GM23338 (cell line): ENCODE results near the gene HOXA2.

ENCODE experiments used
- CREB1 ChIP-seq: fragments of 250-450 bp; sonication (Bioruptor Pico); IDR thresholded peaks from 2 replicates; pipeline ENCODE4 v1.5.0; 2020; ENCODE audit warnings: low read depth, mild to moderate bottlenecking, moderate library complexity
- EZH2 ChIP-seq: fragments of 200-600 bp; sonication (generic); IDR thresholded peaks from one replicate; pipeline ENCODE4 v1.8.0; 2017; ENCODE audit warnings: antibody characterized with exemption, mild to moderate bottlenecking, low read depth; ENCODE audit not compliant: unreplicated experiment
- EZH2phosphoT487 ChIP-seq: fragments of 200-600 bp; sonication (generic); IDR thresholded peaks from one replicate; pipeline ENCODE4 v1.8.1; 2018; ENCODE audit warnings: antibody characterized with exemption; ENCODE audit not compliant: unreplicated experiment
- JUNB ChIP-seq: IDR thresholded peaks from one replicate; pipeline ENCODE4 v1.6.1; 2016; ENCODE audit warnings: antibody characterized with exemption; ENCODE audit not compliant: unreplicated experiment
- NANOG ChIP-seq: IDR thresholded peaks from 2 replicates; pipeline ENCODE4 v1.6.1; 2016; ENCODE audit warnings: antibody characterized with exemption, borderline replicate concordance
- POLR2AphosphoS5 ChIP-seq: IDR thresholded peaks from 2 replicates; pipeline ENCODE4 v1.6.1; 2016; ENCODE audit warnings: antibody characterized with exemption, low read depth
- STAT1 ChIP-seq: IDR thresholded peaks from one replicate; pipeline ENCODE4 v1.6.1; 2016; ENCODE audit warnings: antibody characterized with exemption; ENCODE audit not compliant: unreplicated experiment
- ZNF114 ChIP-seq: fragments of 250-450 bp; sonication (Bioruptor Pico); IDR thresholded peaks from 2 replicates; pipeline ENCODE4 v1.5.0; 2020; ENCODE audit warnings: mild to moderate bottlenecking, moderate library complexity
- ZNF331 ChIP-seq: fragments of 250-450 bp; sonication (Bioruptor Pico); IDR thresholded peaks from 2 replicates; pipeline ENCODE4 v1.5.0; 2020; ENCODE audit warnings: low read depth, mild to moderate bottlenecking, moderate library complexity
- TF ChIP-seq, protein P1 (sequence below), 2 experiments: fragments of 200-600 bp in 1 of 2; sonication (generic) in 1 of 2; conservative IDR thresholded peaks; 2 replicates each; pipeline versions ENCODE4 v1.5.1 to v1.6.1; 2016 to 2017; ENCODE audit warnings: antibody characterized with exemption in 2 of 2, low read depth in 2 of 2, mild to moderate bottlenecking in 2 of 2, moderate library complexity in 1 of 2
- TF ChIP-seq, protein P2 (sequence below): IDR thresholded peaks from one replicate; pipeline ENCODE4 v1.6.1; 2018; ENCODE audit warnings: antibody characterized with exemption; ENCODE audit not compliant: unreplicated experiment
- TF ChIP-seq, protein P3 (sequence below): fragments of 250-450 bp; sonication (Bioruptor Pico); IDR thresholded peaks from 2 replicates; pipeline ENCODE4 v1.5.0; 2020; ENCODE audit warnings: mild to moderate bottlenecking, moderate library complexity
- TF ChIP-seq, protein P4 (sequence below): IDR thresholded peaks from 2 replicates; pipeline ENCODE4 v1.6.1; 2016; ENCODE audit warnings: antibody characterized with exemption

DNA sequence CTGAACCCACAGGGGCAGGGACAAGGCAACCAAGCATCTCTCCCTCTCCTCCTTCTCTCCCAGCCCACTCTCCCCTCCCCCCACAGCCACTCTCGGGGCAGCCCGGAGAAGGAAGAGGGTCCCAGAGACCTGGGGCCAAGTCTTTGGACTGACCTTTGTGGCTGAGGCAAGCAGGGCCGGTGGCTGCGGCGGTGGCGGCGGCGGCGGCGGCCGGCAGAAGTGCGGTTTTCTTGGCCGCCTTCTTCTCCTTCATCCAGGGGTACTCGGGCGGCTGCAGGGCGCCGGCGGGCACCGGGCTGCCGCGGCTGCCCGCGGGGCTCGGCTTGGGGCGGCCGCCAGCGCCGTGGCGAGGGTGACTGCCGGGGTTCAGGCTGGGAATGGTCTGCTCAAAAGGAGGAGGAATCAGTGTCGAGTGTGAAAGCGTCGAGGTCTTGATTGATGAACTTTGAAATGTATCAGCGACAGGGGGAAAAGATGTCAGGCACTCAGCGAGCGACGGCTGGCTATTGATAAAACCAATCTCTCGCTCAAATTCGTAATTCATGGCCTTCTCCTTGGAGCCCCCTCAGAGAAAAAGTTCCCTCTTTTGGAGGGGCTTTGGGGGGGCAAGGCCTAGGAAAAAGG is 414 bp downstream of the HOXA2 start:
- no peak for TF ChIP-seq POLR2AphosphoS5
- TF ChIP-seq, protein P1, sequence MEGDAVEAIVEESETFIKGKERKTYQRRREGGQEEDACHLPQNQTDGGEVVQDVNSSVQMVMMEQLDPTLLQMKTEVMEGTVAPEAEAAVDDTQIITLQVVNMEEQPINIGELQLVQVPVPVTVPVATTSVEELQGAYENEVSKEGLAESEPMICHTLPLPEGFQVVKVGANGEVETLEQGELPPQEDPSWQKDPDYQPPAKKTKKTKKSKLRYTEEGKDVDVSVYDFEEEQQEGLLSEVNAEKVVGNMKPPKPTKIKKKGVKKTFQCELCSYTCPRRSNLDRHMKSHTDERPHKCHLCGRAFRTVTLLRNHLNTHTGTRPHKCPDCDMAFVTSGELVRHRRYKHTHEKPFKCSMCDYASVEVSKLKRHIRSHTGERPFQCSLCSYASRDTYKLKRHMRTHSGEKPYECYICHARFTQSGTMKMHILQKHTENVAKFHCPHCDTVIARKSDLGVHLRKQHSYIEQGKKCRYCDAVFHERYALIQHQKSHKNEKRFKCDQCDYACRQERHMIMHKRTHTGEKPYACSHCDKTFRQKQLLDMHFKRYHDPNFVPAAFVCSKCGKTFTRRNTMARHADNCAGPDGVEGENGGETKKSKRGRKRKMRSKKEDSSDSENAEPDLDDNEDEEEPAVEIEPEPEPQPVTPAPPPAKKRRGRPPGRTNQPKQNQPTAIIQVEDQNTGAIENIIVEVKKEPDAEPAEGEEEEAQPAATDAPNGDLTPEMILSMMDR (conservative IDR thresholded peaks at IDR 0.05; ENCODE audit: low read depth in 2 of 2), result no peak
- TF ChIP-seq EZH2phosphoT487, result peak; percentile 82
- TF ChIP-seq EZH2, result peak; percentile 89
- TF ChIP-seq CREB1 (CRISPR knock-in tag), result no peak
- TF ChIP-seq, protein P2, sequence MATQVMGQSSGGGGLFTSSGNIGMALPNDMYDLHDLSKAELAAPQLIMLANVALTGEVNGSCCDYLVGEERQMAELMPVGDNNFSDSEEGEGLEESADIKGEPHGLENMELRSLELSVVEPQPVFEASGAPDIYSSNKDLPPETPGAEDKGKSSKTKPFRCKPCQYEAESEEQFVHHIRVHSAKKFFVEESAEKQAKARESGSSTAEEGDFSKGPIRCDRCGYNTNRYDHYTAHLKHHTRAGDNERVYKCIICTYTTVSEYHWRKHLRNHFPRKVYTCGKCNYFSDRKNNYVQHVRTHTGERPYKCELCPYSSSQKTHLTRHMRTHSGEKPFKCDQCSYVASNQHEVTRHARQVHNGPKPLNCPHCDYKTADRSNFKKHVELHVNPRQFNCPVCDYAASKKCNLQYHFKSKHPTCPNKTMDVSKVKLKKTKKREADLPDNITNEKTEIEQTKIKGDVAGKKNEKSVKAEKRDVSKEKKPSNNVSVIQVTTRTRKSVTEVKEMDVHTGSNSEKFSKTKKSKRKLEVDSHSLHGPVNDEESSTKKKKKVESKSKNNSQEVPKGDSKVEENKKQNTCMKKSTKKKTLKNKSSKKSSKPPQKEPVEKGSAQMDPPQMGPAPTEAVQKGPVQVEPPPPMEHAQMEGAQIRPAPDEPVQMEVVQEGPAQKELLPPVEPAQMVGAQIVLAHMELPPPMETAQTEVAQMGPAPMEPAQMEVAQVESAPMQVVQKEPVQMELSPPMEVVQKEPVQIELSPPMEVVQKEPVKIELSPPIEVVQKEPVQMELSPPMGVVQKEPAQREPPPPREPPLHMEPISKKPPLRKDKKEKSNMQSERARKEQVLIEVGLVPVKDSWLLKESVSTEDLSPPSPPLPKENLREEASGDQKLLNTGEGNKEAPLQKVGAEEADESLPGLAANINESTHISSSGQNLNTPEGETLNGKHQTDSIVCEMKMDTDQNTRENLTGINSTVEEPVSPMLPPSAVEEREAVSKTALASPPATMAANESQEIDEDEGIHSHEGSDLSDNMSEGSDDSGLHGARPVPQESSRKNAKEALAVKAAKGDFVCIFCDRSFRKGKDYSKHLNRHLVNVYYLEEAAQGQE, result no peak
- TF ChIP-seq JUNB, result no peak
- no peak for TF ChIP-seq ZNF114 (CRISPR knock-in tag)
- TF ChIP-seq STAT1, result no peak
- TF ChIP-seq, protein P3, sequence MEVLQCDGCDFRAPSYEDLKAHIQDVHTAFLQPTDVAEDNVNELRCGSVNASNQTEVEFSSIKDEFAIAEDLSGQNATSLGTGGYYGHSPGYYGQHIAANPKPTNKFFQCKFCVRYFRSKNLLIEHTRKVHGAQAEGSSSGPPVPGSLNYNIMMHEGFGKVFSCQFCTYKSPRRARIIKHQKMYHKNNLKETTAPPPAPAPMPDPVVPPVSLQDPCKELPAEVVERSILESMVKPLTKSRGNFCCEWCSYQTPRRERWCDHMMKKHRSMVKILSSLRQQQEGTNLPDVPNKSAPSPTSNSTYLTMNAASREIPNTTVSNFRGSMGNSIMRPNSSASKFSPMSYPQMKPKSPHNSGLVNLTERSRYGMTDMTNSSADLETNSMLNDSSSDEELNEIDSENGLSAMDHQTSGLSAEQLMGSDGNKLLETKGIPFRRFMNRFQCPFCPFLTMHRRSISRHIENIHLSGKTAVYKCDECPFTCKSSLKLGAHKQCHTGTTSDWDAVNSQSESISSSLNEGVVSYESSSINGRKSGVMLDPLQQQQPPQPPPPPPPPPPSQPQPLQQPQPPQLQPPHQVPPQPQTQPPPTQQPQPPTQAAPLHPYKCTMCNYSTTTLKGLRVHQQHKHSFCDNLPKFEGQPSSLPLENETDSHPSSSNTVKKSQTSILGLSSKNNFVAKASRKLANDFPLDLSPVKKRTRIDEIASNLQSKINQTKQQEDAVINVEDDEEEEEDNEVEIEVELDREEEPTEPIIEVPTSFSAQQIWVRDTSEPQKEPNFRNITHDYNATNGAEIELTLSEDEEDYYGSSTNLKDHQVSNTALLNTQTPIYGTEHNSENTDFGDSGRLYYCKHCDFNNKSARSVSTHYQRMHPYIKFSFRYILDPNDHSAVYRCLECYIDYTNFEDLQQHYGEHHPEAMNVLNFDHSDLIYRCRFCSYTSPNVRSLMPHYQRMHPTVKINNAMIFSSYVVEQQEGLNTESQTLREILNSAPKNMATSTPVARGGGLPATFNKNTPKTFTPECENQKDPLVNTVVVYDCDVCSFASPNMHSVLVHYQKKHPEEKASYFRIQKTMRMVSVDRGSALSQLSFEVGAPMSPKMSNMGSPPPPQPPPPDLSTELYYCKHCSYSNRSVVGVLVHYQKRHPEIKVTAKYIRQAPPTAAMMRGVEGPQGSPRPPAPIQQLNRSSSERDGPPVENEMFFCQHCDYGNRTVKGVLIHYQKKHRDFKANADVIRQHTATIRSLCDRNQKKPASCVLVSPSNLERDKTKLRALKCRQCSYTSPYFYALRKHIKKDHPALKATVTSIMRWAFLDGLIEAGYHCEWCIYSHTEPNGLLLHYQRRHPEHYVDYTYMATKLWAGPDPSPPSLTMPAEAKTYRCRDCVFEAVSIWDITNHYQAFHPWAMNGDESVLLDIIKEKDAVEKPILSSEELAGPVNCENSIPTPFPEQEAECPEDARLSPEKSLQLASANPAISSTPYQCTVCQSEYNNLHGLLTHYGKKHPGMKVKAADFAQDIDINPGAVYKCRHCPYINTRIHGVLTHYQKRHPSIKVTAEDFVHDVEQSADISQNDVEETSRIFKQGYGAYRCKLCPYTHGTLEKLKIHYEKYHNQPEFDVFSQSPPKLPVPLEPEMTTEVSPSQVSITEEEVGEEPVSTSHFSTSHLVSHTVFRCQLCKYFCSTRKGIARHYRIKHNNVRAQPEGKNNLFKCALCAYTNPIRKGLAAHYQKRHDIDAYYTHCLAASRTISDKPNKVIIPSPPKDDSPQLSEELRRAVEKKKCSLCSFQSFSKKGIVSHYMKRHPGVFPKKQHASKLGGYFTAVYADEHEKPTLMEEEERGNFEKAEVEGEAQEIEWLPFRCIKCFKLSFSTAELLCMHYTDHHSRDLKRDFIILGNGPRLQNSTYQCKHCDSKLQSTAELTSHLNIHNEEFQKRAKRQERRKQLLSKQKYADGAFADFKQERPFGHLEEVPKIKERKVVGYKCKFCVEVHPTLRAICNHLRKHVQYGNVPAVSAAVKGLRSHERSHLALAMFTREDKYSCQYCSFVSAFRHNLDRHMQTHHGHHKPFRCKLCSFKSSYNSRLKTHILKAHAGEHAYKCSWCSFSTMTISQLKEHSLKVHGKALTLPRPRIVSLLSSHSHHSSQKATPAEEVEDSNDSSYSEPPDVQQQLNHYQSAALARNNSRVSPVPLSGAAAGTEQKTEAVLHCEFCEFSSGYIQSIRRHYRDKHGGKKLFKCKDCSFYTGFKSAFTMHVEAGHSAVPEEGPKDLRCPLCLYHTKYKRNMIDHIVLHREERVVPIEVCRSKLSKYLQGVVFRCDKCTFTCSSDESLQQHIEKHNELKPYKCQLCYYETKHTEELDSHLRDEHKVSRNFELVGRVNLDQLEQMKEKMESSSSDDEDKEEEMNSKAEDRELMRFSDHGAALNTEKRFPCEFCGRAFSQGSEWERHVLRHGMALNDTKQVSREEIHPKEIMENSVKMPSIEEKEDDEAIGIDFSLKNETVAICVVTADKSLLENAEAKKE (CRISPR knock-in tag), result no peak
- no peak for TF ChIP-seq NANOG
- TF ChIP-seq, protein P4, sequence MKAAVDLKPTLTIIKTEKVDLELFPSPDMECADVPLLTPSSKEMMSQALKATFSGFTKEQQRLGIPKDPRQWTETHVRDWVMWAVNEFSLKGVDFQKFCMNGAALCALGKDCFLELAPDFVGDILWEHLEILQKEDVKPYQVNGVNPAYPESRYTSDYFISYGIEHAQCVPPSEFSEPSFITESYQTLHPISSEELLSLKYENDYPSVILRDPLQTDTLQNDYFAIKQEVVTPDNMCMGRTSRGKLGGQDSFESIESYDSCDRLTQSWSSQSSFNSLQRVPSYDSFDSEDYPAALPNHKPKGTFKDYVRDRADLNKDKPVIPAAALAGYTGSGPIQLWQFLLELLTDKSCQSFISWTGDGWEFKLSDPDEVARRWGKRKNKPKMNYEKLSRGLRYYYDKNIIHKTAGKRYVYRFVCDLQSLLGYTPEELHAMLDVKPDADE, result no peak
- no peak for TF ChIP-seq ZNF331
